HG02970 (cell line): Measurements from ENCODE around the gene TRDN.
"Not testable (repeated sequence)": the region's sequence is repeated elsewhere in the genome, so short reads cannot be mapped to it uniquely, and the experiment has no call there.

Experiments used
- ATAC-seq: cut with Tn5 transposase; IDR thresholded peaks from one replicate; pipeline ENCODE4 v1.9.1; 2021; ENCODE audit warnings: mild to moderate bottlenecking, moderate library complexity, moderate number of reproducible peaks; ENCODE audit not compliant: unreplicated experiment, low FRiP score

Gene TRDN

DNA sequence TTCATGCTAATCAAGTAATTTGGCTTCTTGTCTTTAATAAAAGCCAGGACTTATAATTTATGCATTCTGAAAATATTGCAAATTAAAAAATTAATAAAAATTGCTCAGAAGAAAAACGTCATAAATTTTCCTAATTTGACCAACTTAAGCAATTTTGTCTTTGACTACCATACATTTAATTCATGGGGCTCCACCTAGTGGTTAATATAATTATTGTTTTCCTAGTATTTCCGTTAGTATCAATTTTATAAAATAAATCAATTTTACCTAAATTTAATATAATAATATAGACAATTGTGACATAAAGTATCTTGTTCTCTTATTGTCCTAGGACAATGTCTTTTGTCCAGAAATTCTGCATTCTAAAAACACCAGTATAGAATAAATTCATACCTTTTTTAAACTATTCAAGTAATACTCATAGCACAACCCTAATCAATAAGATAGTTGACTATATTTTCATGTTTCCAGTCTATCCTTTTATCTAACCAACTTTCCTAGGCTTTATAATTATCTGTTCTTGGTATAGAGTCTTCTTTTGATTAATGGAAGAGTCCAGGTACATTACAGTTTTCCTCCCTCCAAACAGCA is 319.9 kb downstream of the TRDN start:
- ATAC-seq, result no peak

DNA sequence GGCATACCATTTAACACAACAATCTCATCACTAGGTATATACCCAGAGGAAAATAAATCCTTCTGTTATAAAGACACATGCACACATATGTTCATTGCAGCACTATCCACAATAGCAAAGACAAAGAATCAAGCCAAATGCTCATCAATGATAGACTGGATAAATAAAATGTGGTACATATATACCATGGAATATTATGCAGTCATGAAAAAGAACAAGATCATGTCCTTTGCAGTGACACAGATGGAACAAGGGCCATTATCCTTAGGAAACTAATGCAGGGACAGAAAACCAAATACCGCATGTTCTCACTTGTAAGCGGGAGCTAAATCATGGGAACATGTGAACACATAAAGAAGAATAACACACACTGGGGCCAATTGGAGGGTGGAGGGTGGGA is 322.3 kb downstream of the TRDN start:
- ATAC-seq, result not testable (repeated sequence)

DNA sequence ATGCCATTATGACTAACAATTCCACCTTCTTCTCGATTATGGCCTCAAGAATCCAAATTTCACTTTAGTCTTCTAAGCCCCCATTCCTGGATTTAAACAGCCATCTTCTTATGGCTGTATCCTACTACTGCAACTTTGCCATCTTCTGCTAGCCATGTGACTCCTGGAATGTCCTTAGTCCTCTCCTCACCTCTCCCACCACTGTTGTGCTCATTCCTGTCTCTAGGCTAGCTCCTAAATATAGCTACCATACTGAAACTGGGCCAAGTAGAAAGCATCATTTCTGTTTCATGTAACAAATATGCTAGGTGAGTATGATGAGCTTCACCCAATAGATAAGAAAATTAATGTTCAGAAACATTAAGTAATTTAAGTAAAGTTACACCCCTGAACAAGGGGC is 327.6 kb downstream of the TRDN start:
- ATAC-seq, result no peak

DNA sequence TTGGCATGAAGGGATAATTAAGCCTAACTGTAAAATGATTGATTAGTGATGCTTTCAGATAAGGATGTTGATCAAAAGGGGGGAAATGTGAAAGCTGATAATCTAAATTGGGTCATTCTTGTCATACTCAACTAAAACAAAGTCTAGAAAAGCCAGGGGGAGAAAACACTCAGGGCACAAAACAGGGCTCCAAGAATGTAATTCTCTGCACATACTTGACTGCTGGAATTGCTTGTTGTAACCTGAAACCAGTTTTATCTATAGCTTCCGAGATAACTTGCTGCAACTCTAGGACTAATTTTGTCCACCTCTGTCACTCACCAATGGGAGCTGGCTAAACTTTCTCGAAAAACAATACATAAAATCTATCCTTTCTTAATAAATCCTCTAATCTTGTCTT is 330.4 kb downstream of the TRDN start:
- ATAC-seq, result no peak

DNA sequence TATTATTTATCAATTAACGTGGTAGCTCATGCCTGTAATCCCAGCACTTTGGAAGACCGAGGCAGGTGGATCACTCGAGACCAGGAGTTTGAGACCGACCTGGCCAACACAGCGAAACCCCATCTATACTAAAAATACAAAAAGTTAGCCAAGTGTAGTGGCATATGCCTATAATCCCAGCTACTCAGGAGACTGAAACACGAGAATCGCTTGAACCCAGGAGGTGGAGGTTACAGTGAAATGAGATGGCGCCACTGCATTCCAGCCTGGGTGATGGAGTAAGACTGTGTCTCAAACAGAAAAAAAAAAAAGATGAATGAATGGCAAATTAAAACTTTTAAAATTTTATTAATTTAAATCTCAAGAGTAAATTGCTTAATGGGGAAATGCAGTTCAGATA is 341.1 kb downstream of the TRDN start:
- no peak for ATAC-seq

DNA sequence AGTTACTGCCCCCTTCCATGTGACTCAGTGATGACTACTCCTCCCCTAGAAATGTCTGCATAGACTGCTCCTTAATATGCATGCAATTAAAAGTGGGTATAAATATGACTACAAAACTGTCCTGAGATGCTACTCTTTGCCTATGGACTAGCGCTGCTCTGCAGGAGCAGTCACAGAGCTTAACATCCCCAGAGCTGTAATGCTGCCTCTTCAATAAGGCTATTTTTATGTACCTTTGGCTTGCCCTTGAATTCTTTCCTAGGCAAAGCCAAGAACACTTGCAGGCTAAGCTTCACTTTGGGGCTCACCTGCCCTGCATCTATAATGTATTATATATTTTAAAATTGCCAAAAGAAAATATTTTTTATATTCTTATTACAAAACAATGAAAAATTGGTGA is 341.6 kb downstream of the TRDN start:
- ATAC-seq, result no peak

DNA sequence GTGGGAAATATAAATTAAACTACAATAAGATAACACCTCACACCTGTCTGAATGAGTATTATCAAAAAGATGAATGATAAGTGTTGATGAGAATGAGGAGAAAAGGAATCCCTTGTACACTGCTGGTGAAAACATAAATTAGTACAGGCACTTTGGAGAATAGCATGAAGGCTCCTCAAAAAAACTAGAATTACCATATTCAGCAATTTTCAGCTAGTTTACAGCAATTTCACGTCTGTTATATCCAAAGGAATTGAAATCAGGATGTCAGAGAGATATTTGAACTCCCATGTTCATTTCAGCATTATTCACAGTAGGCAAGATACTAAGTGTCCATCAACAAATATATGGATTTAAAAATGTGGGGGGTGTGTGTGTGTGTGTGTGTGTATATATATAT is 348.1 kb downstream of the TRDN start:
- no peak for ATAC-seq

DNA sequence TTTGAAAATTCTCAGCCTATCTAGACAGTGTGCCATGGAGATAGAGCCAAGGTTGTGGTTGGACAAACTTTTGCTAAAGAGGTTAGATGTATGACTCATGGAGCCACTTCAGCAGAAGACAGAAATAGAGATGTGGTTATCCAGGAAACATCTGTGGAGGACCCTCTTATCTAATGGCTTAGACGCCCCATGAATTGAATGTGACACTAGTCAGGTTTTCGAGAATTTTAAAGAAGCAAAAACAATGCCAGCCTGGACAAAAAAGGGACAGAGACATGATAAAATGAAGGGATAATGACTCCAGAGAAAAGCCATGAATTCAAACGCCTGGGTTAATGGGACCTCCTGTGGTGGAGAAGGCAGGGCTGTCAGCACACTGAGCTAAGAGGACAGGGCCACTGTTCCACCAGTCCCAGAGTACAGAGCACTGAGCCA is 360.2 kb downstream of the TRDN start:
- ATAC-seq, result no peak

DNA sequence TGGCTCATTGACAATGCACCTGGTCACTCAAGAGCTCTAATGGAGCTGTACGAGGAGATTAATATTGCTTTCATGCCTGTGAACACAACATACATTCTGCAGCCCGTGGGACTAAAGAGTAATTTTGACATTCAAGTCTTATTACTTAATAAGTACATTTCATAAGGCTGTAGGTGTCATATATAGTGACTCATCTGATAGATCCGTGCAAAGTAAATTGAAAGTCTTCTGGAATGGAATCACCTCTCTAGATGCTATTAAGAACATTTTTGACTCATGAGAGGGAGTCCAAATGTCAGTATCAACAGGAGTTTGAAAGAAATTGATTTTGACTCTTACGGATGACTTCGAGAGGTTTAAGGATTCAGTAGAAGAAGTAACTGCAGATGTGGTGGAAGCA is 372.8 kb downstream of the TRDN start:
- ATAC-seq, result no peak

DNA sequence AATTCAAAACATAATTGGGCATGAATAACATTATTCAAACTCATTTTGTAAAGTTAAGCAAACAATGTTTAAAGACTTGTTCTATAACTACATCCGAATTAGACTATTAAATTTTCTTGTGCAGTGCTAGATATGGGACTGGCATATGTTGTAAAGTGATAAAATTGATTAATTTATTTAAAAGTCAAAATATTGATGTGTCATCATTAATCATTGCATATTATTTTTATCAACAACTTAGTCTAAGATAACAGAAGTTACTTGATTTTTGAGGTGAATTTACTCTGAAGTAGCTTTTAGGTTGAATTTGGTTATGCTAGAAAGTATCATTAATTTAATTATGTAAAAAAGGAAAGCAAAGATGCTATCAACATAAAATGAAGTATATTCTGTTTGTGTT is 396.1 kb downstream of the TRDN start:
- no peak for ATAC-seq

DNA sequence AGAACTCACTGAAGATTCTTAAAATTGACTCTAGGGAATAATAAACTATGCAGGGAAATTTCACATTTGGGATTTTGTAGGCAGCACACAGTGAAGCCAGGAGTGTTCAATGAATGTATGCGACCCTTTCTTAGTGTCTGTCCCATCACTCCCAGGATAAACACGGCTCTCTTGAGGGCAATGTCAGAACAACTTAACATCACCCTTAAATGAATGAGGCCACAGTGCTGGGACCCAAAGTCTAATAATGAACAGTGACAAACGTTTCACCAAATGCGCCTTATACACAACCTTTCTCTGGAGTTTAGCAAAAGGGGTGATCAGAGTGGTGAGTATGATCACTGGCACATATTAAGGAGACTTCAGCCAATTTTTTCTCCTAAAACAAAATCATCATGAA is 403.4 kb downstream of the TRDN start:
- no peak for ATAC-seq

DNA sequence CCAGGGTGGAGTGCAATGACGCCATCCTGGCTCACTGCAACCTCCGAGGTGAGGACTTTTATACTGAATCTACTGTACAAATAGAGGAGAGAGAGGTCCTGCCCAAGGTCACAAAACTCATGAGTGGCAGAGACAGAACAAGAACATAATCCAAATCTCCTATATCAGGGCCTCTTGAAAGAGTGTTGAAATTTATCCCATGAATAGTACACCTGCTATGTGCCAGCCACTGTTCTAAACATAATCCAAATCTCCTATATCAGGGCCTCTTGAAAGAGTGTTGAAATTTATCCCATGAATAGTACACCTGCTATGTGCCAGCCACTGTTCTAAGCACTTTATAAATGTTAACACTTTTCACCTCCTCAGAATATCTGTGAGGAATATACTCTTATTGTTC is 409.0 kb downstream of the TRDN start:
- ATAC-seq, result not testable (repeated sequence)

DNA sequence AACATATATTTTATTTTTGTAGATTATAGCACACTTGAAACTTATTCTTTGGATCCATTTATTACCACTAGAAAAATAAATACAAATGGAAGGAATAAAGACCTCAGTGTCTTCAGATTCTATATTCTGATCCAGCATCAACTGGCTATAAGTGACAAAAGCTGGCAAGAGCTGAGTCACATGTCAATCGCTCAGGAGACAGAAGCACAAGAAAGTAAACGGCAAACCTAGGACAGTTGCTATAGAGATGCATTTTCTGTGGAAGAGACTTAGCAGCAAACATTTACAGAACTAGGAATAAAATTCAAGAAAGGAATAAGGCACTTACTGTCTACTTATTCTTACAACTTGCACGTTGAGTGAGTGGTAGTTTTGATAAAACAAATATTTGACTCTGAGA is 410.4 kb downstream of the TRDN start:
- no peak for ATAC-seq

DNA sequence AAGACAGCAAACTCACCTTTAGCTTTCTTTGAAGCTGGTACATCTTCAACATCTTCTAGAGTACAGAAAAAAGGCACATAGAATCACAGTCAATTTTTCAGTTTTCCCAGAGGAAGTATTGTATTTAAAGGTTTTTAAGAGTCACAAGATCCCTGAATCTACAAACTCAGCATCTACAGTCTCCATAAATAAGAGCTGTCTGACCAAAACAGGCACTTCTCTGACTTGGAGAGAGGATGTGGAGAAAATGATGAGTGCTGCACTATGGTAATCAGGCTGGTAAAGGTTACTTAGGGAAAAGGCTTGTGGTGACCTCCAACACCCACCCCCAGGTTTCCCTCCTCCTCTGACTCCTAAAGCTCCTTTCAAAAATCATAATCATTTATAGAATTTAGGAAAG is 412.7 kb downstream of the TRDN start:
- no peak for ATAC-seq

DNA sequence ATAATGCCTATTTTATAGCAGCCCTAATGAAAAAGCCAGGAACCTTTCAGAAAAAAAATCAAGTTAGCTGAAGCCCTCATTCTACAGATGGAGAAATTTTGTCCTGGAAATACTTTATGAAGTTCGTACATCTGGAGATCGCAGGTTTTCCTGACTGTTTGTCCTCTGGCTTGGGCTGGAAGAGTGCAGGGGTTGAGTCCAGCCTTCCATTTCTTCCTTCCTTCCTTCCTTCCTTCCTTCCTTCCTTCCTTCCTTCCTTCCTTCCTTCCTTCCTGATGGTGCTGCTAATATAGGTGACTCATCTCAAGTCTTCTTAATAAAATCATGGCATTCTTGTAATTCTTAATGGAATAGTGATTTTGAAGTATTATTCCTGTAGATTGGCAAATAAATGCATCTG is 413.3 kb downstream of the TRDN start:
- no peak for ATAC-seq

DNA sequence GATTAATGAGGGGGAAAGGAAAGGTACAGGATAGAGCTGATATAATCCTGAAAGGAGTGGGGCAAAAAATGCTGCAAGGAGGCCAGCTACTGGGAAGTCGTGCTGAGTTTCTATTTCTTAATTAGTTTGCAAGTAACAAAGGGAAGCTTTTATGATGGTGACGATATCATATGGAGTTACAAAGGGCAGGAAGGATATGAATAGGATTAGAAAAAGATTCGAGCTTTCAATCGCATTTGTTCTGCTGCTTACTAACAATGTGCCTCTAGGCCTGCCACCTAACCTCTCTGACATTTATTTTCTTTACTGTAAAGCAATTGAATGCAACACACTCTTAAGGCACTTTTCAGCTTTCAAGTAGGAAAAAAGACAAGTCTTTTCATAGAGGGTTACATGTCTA is 421.5 kb downstream of the TRDN start:
- ATAC-seq, result no peak

DNA sequence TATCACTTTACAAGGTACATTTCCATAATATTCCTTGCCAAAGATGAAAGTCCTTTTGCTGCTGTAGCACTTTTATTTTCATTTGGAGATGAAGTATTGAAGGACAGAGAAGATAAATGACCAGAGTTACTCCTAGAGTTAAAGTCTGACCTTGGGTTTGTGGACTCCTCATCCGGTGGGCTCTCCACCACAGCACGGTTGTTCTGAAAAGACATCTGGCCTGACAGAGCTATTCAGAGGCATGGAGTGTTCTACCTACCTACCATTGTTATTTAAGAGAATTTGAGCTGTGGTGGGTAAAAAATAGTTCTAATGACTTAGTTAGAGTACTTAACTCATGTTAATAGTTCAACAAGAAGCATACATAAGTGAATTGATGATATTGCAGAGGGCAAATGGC is 422.3 kb downstream of the TRDN start:
- no peak for ATAC-seq

DNA sequence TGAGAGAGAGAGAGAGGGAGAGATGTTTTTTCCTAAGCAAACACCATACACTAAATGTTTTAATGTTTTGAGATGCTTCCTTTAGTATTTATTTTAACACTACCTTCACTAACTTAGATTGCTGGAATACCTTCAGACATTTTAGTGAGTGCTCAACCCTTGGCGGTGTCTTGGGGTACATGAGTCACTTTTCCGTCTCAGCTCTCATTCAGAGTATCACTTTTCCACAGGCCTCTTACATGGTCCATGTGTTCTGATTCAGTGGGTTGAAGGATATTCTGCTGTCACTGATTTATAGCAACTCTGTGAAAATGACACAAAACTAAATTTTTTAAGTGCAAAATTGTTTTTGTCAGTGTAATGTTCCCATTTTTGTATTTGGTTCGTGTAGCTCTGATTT is 422.8 kb downstream of the TRDN start:
- ATAC-seq, result no peak

DNA sequence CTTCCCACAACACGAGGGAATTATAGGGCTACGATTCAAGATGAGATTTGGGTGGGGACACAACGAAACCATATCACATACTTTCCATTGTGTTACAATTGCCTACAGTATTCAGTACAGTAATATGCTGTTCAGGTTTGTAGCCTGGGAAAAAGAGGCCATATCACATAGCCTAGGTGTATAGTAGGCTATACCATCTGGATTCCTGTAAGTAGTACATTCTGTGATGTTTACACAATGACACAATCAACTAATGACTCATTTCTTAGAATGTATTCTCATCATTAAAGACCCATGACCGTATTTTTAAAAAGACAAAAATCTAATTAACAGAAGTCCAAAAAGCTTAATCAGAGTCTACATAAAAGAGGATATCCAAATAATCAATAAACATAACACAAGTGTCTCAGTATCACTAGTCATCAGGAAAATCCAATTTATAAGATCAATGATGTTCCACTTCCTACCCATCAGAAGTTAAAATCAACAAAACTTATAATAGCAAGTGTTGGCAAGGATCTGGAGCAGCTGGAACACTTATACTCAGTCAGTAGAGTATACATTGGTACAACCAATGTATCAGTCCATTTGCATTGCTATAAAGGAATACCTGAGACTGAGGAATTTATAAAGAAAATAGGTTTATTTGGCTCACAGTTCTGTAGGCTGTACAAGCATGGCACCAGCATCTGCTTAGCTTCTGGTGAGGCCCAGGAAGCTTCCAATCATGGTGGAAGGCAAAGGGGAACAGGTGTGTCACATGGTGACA is 424.8 kb downstream of the TRDN start:
- ATAC-seq, result no peak

DNA sequence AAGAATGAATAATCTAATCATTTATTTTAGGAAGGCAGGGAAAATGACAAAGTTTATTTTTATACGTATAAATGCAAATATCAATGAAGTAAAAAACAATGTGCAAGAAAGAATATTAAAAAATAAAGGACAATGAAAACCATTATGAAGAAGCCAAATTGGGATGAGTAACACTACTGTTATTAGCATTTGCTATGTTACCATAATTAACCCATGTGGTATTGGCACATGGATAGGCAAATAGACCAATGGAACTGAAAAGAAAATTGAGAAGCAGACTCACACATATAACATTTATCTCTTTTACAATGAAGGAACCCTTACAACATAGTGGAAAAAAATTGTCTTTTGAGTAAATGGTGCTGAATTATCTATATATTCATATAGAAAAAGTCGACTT is 426.1 kb downstream of the TRDN start:
- ATAC-seq, result no peak

DNA sequence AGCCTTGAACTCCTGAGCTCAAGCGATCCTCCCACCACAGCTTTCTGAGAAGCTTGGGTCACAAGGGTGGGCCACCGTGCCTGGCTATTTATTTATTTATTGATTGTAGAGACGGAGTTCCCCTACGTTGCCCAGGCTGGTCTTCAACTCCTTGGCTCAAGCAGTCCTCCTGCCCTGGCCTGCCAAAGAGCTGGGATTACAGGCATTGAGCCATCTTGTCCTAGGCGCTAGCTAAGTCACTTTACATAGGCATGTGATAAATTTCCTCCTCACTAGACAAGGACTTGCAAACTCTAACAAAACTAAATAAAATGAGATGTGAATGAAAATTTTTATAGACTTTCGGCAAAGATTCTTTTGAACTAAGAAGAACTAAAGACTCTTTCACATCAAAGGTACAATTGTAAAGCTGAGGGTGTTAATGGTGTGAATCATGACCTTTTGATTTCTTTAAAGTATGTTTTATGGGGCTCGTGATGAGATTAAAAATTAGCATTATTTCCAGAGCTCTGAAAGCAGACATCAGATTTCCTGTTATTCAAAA is 428.7 kb downstream of the TRDN start:
- ATAC-seq, result no peak

DNA sequence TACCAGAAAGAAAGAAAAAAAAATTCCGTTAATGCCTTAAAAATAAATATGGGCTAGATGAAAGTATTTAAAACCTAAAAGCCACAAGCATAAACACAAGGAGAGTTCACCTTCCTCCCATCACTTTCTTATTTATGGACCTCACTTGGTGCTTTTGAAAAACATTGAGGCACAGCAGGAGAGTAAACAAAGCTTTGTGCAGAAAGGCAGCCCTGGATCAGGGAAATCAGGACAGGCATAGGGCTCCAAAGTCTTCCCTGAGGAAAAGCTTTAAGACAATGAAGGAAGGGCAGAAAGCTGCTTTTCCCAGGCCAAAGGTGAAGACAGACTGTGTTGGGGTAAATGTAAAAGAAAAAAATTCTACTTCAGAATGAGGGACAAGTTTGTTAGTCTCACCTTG is 432.8 kb downstream of the TRDN start:
- ATAC-seq, result no peak
